T-helper 2 cell treated with Interferon-gamma antibody and Interleukin-4, amounts not matched to agents 5 μg/mL and 100 μg/mL, for 36 hours (primary cell): ENCODE data around the gene TMPRSS3.

Experiments
- DNase-seq: peaks from one replicate; pipeline ENCODE4 v3.0.0; 2021; ENCODE audit warnings: low spot score
- H3K27ac Mint-ChIP-seq: one replicate; pipeline ENCODE4 v1.8.0; 2021; ENCODE audit warnings: mild to moderate bottlenecking, mixed read lengths
- H3K27me3 Mint-ChIP-seq: one replicate; pipeline ENCODE4 v1.8.0; 2021; ENCODE audit warnings: low read depth, mixed read lengths
- H3K36me3 Mint-ChIP-seq: one replicate; pipeline ENCODE4 v1.8.0; 2021; ENCODE audit warnings: low read depth, mixed read lengths
- H3K4me1 Mint-ChIP-seq: one replicate; pipeline ENCODE4 v1.8.0; 2021; ENCODE audit warnings: low read depth, mixed read lengths
- H3K4me3 Mint-ChIP-seq: one replicate; pipeline ENCODE4 v1.8.0; 2022; ENCODE audit warnings: mild to moderate bottlenecking, moderate library complexity, mixed read lengths
- H3K9me3 Mint-ChIP-seq: one replicate; pipeline ENCODE4 v1.8.0; 2021; ENCODE audit warnings: mixed read lengths

TMPRSS3 gene

DNA sequence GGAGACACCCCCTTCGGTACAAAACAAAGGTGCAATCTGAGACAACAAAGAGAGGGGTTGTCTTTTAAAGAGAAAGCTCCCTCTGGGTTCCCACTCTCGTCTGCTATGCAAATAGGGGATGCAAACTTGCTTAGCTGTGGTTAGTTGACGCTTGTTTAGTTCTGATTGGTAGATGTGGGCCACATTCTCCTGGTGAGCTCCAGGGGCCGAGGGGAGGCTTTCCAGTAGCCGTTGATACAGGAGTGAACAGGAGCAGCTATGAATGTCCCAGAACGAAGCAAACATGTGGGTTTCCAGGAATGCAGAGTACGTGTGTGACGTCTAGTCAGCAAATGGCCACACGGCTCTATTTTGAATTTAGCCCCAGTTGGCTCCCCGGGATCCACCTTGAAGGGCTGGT is 59.8 kb downstream of the TMPRSS3 start:
- no peak for DNase-seq
- H3K36me3 Mint-ChIP-seq = no peaks in the 10 kb centered on the region
- peaks cover 10% of the 10 kb centered on the region for H3K4me1 Mint-ChIP-seq
- no peak overlapping the region for H3K27ac Mint-ChIP-seq
- H3K4me3 Mint-ChIP-seq = no peak overlapping the region
- peaks cover 4% of the 10 kb centered on the region for H3K9me3 Mint-ChIP-seq
- H3K27me3 Mint-ChIP-seq = peaks cover 35% of the 10 kb centered on the region

DNA sequence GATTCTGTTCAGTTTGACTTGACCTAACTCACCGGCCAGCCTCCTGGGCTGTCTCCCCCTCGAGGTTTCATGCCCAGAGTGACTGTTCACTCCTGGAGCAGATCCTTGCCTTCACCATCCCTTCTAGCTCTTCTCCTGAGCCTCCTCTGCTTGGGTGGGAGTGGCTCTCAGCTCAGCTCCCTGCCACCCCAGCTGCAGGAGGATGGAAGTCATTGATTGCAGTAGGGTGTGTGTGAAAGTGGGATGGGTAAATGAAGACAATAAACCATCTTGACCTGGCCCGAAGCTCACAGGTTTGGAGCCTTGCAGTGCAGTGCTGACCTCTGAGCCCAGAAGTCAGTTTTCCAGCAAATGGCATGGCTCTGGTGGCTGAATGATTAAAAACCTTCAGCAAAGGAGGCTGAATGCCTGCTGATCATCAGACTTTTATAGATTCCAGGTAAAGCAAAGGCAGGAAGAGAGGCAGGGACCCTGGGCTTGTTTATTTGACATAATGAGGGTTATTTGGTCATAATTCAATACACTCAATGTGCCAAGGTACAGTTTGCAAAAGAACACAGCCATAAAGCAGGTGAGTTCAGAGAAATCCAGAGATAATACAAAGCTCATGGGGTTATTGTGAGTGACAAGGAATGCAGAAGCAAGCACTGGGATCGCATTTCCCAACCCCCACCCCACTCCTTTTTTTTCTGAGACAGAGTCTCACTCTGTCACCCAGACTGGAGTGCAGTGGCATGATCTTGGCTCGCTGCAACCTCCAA is 63.1 kb downstream of the TMPRSS3 start:
- Mint-ChIP-seq H3K4me3 (no peak overlapping the region), H3K36me3 (no peaks in the 10 kb centered on the region), H3K27ac (no peak overlapping the region), H3K27me3 (peaks cover 43% of the 10 kb centered on the region), H3K4me1 (peaks cover 4% of the 10 kb centered on the region), H3K9me3 (peaks cover 5% of the 10 kb centered on the region)
- DNase-seq = no peak

DNA sequence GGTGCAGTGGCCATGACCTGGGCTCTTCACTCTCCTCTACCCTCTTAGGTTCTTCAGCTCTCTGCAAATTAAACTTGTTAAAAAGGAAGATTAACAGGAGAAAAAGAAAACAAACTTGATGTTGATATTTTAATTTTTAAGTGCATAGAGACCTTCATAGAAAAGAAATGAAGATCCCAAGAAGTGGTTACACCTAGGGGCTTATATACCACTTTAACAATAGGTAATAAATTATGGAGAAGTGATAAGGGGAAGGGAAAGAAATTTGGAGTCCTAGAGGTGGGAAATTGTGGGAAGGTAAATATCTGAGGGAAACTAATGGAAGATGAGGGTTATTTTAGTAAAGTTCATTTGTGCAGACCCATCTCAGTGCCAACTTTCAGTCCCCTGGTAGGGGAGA is 64.2 kb downstream of the TMPRSS3 start:
- Mint-ChIP-seq H3K27ac (no peak overlapping the region), H3K27me3 (peaks cover 38% of the 10 kb centered on the region), H3K4me1 (peaks cover 2% of the 10 kb centered on the region), H3K4me3 (no peak overlapping the region), H3K9me3 (peaks cover 5% of the 10 kb centered on the region), H3K36me3 (no peaks in the 10 kb centered on the region)
- no peak for DNase-seq

DNA sequence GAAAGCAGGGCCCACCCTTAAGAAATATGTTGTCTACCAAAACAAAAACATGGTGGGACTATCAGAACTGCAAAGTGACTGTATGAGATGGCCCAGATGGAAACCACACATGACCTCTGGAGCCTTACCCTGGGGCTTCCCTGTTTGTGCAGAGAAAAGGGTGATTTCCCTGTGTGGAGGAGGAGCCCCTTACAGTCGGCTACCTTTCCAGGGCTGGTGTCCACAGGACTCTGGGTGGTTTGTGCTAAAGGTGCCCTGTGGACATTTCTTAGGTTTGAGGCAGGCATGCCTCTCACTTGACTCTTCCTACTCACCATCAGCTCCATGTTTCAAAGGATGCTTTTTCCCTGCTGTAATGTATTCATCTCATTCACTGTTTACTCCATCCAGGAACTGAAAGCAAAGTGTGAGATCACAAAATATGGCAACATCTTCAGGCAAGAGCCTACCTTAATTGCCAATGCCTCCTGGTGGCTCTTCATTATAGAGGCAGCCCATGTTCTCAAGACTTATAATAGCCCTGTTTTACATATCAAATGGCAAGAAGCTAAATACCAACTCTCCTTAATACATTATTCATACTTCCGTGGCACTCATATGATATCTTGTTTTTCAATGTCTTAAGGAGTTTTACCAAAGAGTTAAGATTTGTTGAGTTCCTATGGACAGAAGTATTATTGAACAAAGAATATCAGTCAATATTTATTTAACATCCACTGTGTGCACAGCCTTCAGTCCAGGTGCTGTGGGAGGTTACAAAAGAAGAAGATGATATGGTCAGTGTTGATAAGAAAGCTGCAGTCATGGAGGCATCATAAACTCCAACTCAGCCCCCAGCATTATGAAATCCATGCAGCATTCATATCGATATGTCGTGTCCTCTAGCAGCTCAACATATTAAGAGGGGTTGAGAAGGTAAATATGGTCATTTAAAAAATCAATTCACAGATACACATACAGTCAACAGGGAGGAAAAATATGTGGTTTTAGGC is 65.2 kb downstream of the TMPRSS3 start:
- H3K9me3 Mint-ChIP-seq = peaks cover 5% of the 10 kb centered on the region
- no peak overlapping the region for H3K4me3 Mint-ChIP-seq
- H3K27me3 Mint-ChIP-seq = peaks cover 36% of the 10 kb centered on the region
- no peak for DNase-seq
- H3K27ac Mint-ChIP-seq = no peak overlapping the region
- H3K36me3 Mint-ChIP-seq = no peaks in the 10 kb centered on the region
- H3K4me1 Mint-ChIP-seq = peaks cover 2% of the 10 kb centered on the region

DNA sequence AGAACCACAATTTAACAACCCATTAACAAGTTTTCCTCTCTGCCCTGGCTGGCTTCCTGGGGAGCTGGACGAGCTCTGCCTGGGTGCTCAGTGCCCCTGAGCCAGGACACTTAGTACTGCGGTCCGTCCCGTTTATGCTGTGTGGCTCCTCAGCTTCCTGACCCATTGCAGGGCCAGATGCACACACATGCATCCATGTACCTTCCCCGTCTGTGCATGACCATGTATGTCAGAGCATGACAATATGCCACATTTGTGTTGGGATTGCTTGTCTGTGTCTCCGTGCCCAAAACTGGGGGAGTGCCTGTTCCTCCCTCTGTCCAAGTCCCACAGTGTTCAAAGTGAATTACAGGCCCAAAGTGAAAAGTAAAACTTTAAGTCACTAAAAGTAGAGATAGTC is 71.0 kb downstream of the TMPRSS3 start:
- no peak for DNase-seq
- Mint-ChIP-seq H3K27me3 (peaks cover 26% of the 10 kb centered on the region), H3K36me3 (no peaks in the 10 kb centered on the region), H3K27ac (no peak overlapping the region), H3K4me1 (no peaks in the 10 kb centered on the region), H3K4me3 (no peak overlapping the region), H3K9me3 (no peaks in the 10 kb centered on the region)
